Epithelial cell of prostate (primary cell): ENCODE results near the gene FBXW12.

Source experiments
- DNase-seq: peaks from one replicate; pipeline ENCODE4 v3.0.0-alpha.2; 2011; ENCODE audit warnings: low read depth, low spot score
- H3K27ac ChIP-seq: fragments of 450-650 bp; 2 replicates; pipeline ENCODE4 v1.5.1; 2017; ENCODE audit warnings: mild to moderate bottlenecking

The FBXW12 gene

GRCh38 chr3:48418651-48419050 is 46.6 kb downstream of the FBXW12 start:
- no peak for DNase-seq
- H3K27ac ChIP-seq, result no peak overlapping the region

- no peak for DNase-seq
- no peak overlapping the region for H3K27ac ChIP-seq
Observed at GRCh38 chr3:48419149-48419548, 47.1 kb downstream of the FBXW12 start.

- H3K27ac ChIP-seq, result no peak overlapping the region
Observed at GRCh38 chr3:48419597-48419996, 47.6 kb downstream of the FBXW12 start.

GRCh38 chr3:48420561-48420960 is 48.5 kb downstream of the FBXW12 start:
- H3K27ac ChIP-seq, result no peak overlapping the region
- DNase-seq, result no peak

More at GRCh38 chr3:48419597-48419996, 47.6 kb downstream of the FBXW12 start:
- DNase-seq, result no peak

GRCh38 chr3:48422272-48422671 is 50.3 kb downstream of the FBXW12 start:
- H3K27ac ChIP-seq, result no peak overlapping the region
- DNase-seq, result no peak

GRCh38 chr3:48422681-48423080 is 50.7 kb downstream of the FBXW12 start:
- no peak overlapping the region for H3K27ac ChIP-seq
- DNase-seq, result no peak

GRCh38 chr3:48423241-48423882 is 51.3 kb downstream of the FBXW12 start:
- DNase-seq, result no peak
- no peak overlapping the region for H3K27ac ChIP-seq

- H3K27ac ChIP-seq, result no peak overlapping the region
- no peak for DNase-seq
Observed at GRCh38 chr3:48423883-48424695, 52.1 kb downstream of the FBXW12 start.

GRCh38 chr3:48425281-48425812 is 53.3 kb downstream of the FBXW12 start:
- H3K27ac ChIP-seq, result no peak overlapping the region
- DNase-seq, result no peak

- peak overlapping the region; percentile 92 for H3K27ac ChIP-seq
- DNase-seq, result no peak
Observed at GRCh38 chr3:48426401-48426909, 54.4 kb downstream of the FBXW12 start.

- H3K27ac ChIP-seq, result peak overlapping the region; percentile 92
- DNase-seq, result no peak
Observed at GRCh38 chr3:48426944-48427629, 55.1 kb downstream of the FBXW12 start.

- H3K27ac ChIP-seq, result peak overlapping the region; percentile 92
- DNase-seq, result no peak
Observed at GRCh38 chr3:48427630-48427962, 55.6 kb downstream of the FBXW12 start.

- H3K27ac ChIP-seq, result peak overlapping the region; percentile 92
- DNase-seq, result no peak
Observed at GRCh38 chr3:48428088-48428571, 56.1 kb downstream of the FBXW12 start.

- DNase-seq, result no peak
- H3K27ac ChIP-seq, result peak overlapping the region; percentile 92
Observed at GRCh38 chr3:48428572-48429316, 56.7 kb downstream of the FBXW12 start.

GRCh38 chr3:48429317-48429959 is 57.4 kb downstream of the FBXW12 start:
- peak overlapping the region; percentile 92 for H3K27ac ChIP-seq
- DNase-seq, result no peak

- DNase-seq, result peak; percentile 54
- peak within 1 kb of the TSS; percentile 92 for H3K27ac ChIP-seq
Observed at GRCh38 chr3:48429960-48430707, 58.1 kb downstream of the FBXW12 start, which contains the start of gene PLXNB1. Gene PLXNB1 (minus strand): TSS chr3:48430086. CDS start chr3:48424611, 5,475 bp downstream.

- no peak for DNase-seq
- H3K27ac ChIP-seq, result peak overlapping the region; percentile 92
Observed at GRCh38 chr3:48430708-48431101, 58.7 kb downstream of the FBXW12 start.

- DNase-seq, result no peak
- H3K27ac ChIP-seq, result peak overlapping the region; percentile 92
Observed at GRCh38 chr3:48431224-48432029, 59.4 kb downstream of the FBXW12 start.
